GM12878 (cell line): Measurements from ENCODE around the gene DYNC1LI1. TPM values are rescaled to one million over a fixed set of nuclear protein-coding genes. Genes with fewer than 3 reads are reported as not detected.
A peak's percentile ranks its signal among the peaks of the same experiment; 100 is the strongest.

ENCODE experiments used
- ATAC-seq: fragments of 200-7000 bp; cut with Tn5 transposase; 3 replicates; pipeline ENCODE4 v1.9.1; 2020; ENCODE audit warnings: mild to moderate bottlenecking, moderate library complexity
- BruUV-seq: library from RNA; stranded (reverse); fragments of 400-500 nt; replicated peaks from 2 replicates; lab custom pipeline; 2021; lab: Mats Ljungman, UMichigan
- CTCF ChIA-PET: fragments of 300-600 bp; sonication (Branson Sonifier 250); formaldehyde crosslinking; extraction: SDS; loops from one replicate; lab custom pipeline; 2021; ENCODE audit warnings: inconsistent platforms; lab: Yijun Ruan, JAX
- POLR2A ChIA-PET: fragments of 350-600 bp; formaldehyde crosslinking; extraction: SDS; loops from one replicate; lab custom pipeline; 2021; ENCODE audit warnings: inconsistent platforms; lab: Charles Lee
- RAD21 ChIA-PET: fragments of 300-600 bp; sonication (Branson Sonifier 250); formaldehyde crosslinking; loops from one replicate; lab custom pipeline; 2023; ENCODE audit warnings: antibody characterized with exemption; ENCODE audit not compliant: unreplicated experiment; lab: Charles Lee
- SMC1A ChIA-PET: fragments of 300-600 bp; sonication (Branson Sonifier 250); formaldehyde crosslinking; loops from one replicate; lab custom pipeline; 2023; ENCODE audit not compliant: unreplicated experiment, uncharacterized antibody; lab: Charles Lee
- DNase-seq: peaks from one replicate; pipeline ENCODE4 v3.0.0-alpha.2; 2011; ENCODE audit warnings: low read depth, low spot score
- FAIRE-seq: peaks from 3 replicates; lab custom pipeline; 2011; peaks lifted over from hg19 to GRCh38; lab: Jason Lieb, UNC
- H2AFZ ChIP-seq: 2 replicates; pipeline ENCODE4 v1.6.0; 2011; ENCODE audit warnings: low read depth, low read length, control low read depth; ENCODE audit not compliant: control insufficient read depth
- H3K27ac ChIP-seq: 2 replicates; pipeline ENCODE4 v1.5.1; 2011; ENCODE audit warnings: control low read depth; ENCODE audit not compliant: control insufficient read depth, insufficient read depth
- H3K27me3 ChIP-seq, 2 experiments: replicated peaks in 1 of 2; 2 replicates each; pipeline versions ENCODE4 v1.6.0 to v1.6.1; 2011; ENCODE audit warnings: low read length in 1 of 2; ENCODE audit not compliant: control insufficient read depth in 2 of 2, insufficient read depth in 2 of 2
- H3K36me3 ChIP-seq, 2 experiments: 2 replicates each; pipeline ENCODE4 v1.5.1; 2011; ENCODE audit warnings: low read length in 1 of 2; ENCODE audit not compliant: control insufficient read depth in 2 of 2, insufficient read depth in 2 of 2
- H3K4me1 ChIP-seq: 2 replicates; pipeline ENCODE4 v1.6.1; 2011; ENCODE audit warnings: mild to moderate bottlenecking, low read length, moderate library complexity, mixed read lengths; ENCODE audit not compliant: control insufficient read depth, insufficient read depth
- H3K4me2 ChIP-seq: 2 replicates; pipeline ENCODE4 v1.6.0; 2011; ENCODE audit warnings: control low read depth; ENCODE audit not compliant: control insufficient read depth, insufficient read depth
- H3K4me3 ChIP-seq: fragments of 200-600 bp; sonication (generic); 2 replicates; pipeline ENCODE4 v1.5.1; 2016
- H3K79me2 ChIP-seq: 2 replicates; pipeline ENCODE4 v1.6.0; 2011; ENCODE audit warnings: low read length; ENCODE audit not compliant: control insufficient read depth, insufficient read depth
- H3K9ac ChIP-seq: 2 replicates; pipeline ENCODE4 v1.8.0; 2011; ENCODE audit warnings: low read length, control low read depth, mixed read lengths; ENCODE audit not compliant: control insufficient read depth, insufficient read depth
- H3K9me3 ChIP-seq: replicated peaks from 3 replicates; pipeline ENCODE4 v1.5.1; 2011; ENCODE audit warnings: mild to moderate bottlenecking, low read length; ENCODE audit not compliant: control insufficient read depth, insufficient read depth
- H4K20me1 ChIP-seq: 2 replicates; pipeline ENCODE4 v1.6.0; 2011; ENCODE audit not compliant: control insufficient read depth, insufficient read depth
- ATF2 ChIP-seq: IDR thresholded peaks from 2 replicates; pipeline ENCODE4 v1.6.1; 2012; ENCODE audit warnings: low read length, inconsistent platforms
- BMI1 ChIP-seq: fragments of 450-650 bp; IDR thresholded peaks from 2 replicates; pipeline ENCODE4 v1.6.1; 2016; ENCODE audit warnings: mild to moderate bottlenecking, moderate library complexity, borderline replicate concordance
- GATAD2B ChIP-seq: fragments of 450-650 bp; conservative IDR thresholded peaks from 2 replicates; pipeline ENCODE4 v1.6.1; 2017; ENCODE audit warnings: low read depth, mild to moderate bottlenecking, moderate library complexity
- HDGF ChIP-seq: fragments of 450-650 bp; IDR thresholded peaks from 2 replicates; pipeline ENCODE4 v1.6.1; 2016; ENCODE audit warnings: antibody characterized with exemption
- NBN ChIP-seq: fragments of 450-650 bp; IDR thresholded peaks from 2 replicates; pipeline ENCODE4 v1.6.1; 2016
- SIN3A ChIP-seq: IDR thresholded peaks from 2 replicates; pipeline ENCODE4 v1.6.1; 2012; ENCODE audit warnings: low read depth, low read length, improper control_type of control experiment
- SIX5 ChIP-seq: IDR thresholded peaks from 2 replicates; pipeline ENCODE4 v1.6.1; 2011; ENCODE audit warnings: mild to moderate bottlenecking, low read depth, low read length, moderate library complexity; ENCODE audit not compliant: severe bottlenecking
- SKIL ChIP-seq: fragments of 450-650 bp; IDR thresholded peaks from 2 replicates; pipeline ENCODE4 v1.6.1; 2017; ENCODE audit warnings: mild to moderate bottlenecking, low read depth, inconsistent platforms; ENCODE audit not compliant: poor library complexity, severe bottlenecking
- SMAD5 ChIP-seq: IDR thresholded peaks from 2 replicates; pipeline ENCODE4 v1.6.1; 2016; ENCODE audit warnings: antibody characterized with exemption, low read depth
- TCF3 ChIP-seq: IDR thresholded peaks from 2 replicates; pipeline ENCODE4 v1.6.1; 2012; ENCODE audit warnings: low read depth, mild to moderate bottlenecking, low read length, borderline replicate concordance; ENCODE audit not compliant: insufficient read depth
- WGBS: methylation state at CpG from one replicate; pipeline ENCODE4 v1.1.6; 2016; ENCODE audit warnings: low lambda C conversion rate; ENCODE audit not compliant: insufficient replicate concordance, insufficient coverage; ENCODE audit errors: missing lambda C conversion rate; 5-methylcytosine and 5-hydroxymethylcytosine counted together
- in situ Hi-C: fragments of 300-500 bp; cut with MboI; formaldehyde crosslinking; loops from 9 replicates; pipeline ENCODE4 v1.14.3; 2018; ENCODE audit warnings: mixed read lengths
- intact Hi-C: fragments of 100-400 bp; cut with micrococcal nuclease; formaldehyde crosslinking; loops from one replicate; pipeline ENCODE4 v1.14.2; 2022; ENCODE audit not compliant: unreplicated experiment
- polyA plus RNA-seq, 11 experiments: library from polyadenylated mRNA; depleted of rRNA in 4 of 11; unstranded in 6 of 11; stranded (reverse) in 5 of 11; fragments of >200 nt; fragmentation: Nextera tagmentation in 4 of 11; fragmentation: Illumina TruSeq in 1 of 11; extraction: Ambion mirVana in 4 of 11; extraction: Trizol in 1 of 11; gene quantifications; 1 replicate in 1 of 11; 2 replicates in 10 of 11; pipeline versions ENCODE4 v1.2.1 to v1.2.3, GENCODE V29; 2011 to 2016; ENCODE audit warnings: inconsistent platforms in 2 of 11, missing spikeins in 2 of 11, low read depth in 1 of 11
- total RNA-seq, 4 experiments: library from RNA; depleted of rRNA in 3 of 4; stranded (reverse); fragments of >200 nt in 3 of 4; fragmentation: Illumina TruSeq in 1 of 4; extraction: Trizol in 1 of 4; gene quantifications; 2 replicates each; pipeline versions ENCODE4 v1.2.1 to v1.2.3, GENCODE V29; 2013 to 2021

The DYNC1LI1 gene
- total and polyA plus RNA-seq, 10 of the 15 experiments (the other 5 are each of a cell fraction or from before 2014, with no cell fraction given) = 11.5 to 51.7 (median 32.0) TPM

- TF ChIP-seq SIX5 (no peak), BMI1 (0 out of 2 replicates have a peak, but pooled peaks have one; percentile 21), GATAD2B (peak; percentile 87), SIN3A (no peak; the same call in none of the 2 replicates), NBN (peak; percentile 56; the same call in 1 of the 2 replicates)
- TF ChIP-seq, all 136 proteins: peak for 38
Observed at GRCh38 chr3:32502118-32502945, 68.3 kb downstream of the DYNC1LI1 start, which contains the start of gene CMTM6 (continued).

- 0% methylated on average over 4 of the region's 4 CpGs for WGBS
- BruUV-seq = no TSS peak
- no peak for FAIRE-seq
- Histone ChIP-seq H3K9ac (peak overlapping the region; percentile 83), H3K4me3 (peak overlapping the region; percentile 88), H4K20me1 (no peaks in the 10 kb centered on the region), H3K79me2 (peaks cover 16% of the 10 kb centered on the region), H3K27me3 (no peaks in the 10 kb centered on the region), H2AFZ (peak overlapping the region; percentile 89), H3K36me3 (no peaks in the 10 kb centered on the region), H3K9me3 (no peaks in the 10 kb centered on the region), H3K4me1 (peaks cover 4% of the 10 kb centered on the region; the same call in 1 of the 2 replicates), H3K27ac (peak overlapping the region; percentile 78), H3K4me2 (peak overlapping the region; percentile 97)
- no peak for TF ChIP-seq HDGF
- TF ChIP-seq ATF2 = 0 out of 2 replicates have a peak, but pooled peaks have one; percentile 3
- TF ChIP-seq SIN3A = no peak
- no peak for TF ChIP-seq SMAD5
- TF ChIP-seq SKIL = no peak
- TF ChIP-seq TCF3 = no peak
- intact Hi-C loops = loop anchor here (5.0 kb wide), 1 partner anchor 79 kb away; no protein-coding TSS in a partner anchor
- ChIA-PET SMC1A (interaction anchor here (0.9 to 6.0 kb wide), 19 partner anchors 9 to 282 kb away, joined by 3 to 61 read pairs (median 4); no protein-coding TSS in a partner anchor), RAD21 (interaction anchor here (0.6 to 3.3 kb wide), 17 partner anchors 8 to 1190 kb away, joined by 3 to 27 read pairs (median 4); partner anchors contain the start of genes CMTM7 and DYNC1LI1), POLR2A (interaction anchor here (0.6 to 1.3 kb wide), 7 partner anchors 14 to 131 kb away, joined by 3 to 8 read pairs (median 4); no protein-coding TSS in a partner anchor), CTCF (interaction anchor here (0.6 to 2.6 kb wide), 8 partner anchors 8 to 427 kb away, joined by 3 to 13 read pairs (median 4); no protein-coding TSS in a partner anchor)
- in situ Hi-C loops = loop anchor here (10.0 kb wide), 2 partner anchors 433 to 583 kb away; no protein-coding TSS in a partner anchor
- ATAC-seq = no peak; the same call in 1 of the 3 replicates
- DNase-seq = no peak
Observed at GRCh38 chr3:32501783-32502117, 68.9 kb downstream of the DYNC1LI1 start.
